CD4-positive, alpha-beta T cell treated with Interleukin-17A for 1 hour (primary cell): ENCODE data around the gene SKAP2.
A peak's percentile ranks its signal among the peaks of the same experiment; 100 is the strongest.

ENCODE experiments used
- DNase-seq: peaks from one replicate; pipeline ENCODE4 v3.0.0-alpha.2; 2020

The SKAP2 gene

GRCh38 chr7:26691406-26691805 lies 173.0 kb downstream of the SKAP2 start:
- no peak for DNase-seq

GRCh38 chr7:26690135-26690805 lies 174.1 kb downstream of the SKAP2 start:
- DNase-seq: no peak

- DNase-seq: no peak
Observed at GRCh38 chr7:26688936-26689506, 175.4 kb downstream of the SKAP2 start.

- DNase-seq: no peak
Observed at GRCh38 chr7:26688388-26688787, 176.0 kb downstream of the SKAP2 start.

GRCh38 chr7:26687032-26687431 lies 177.4 kb downstream of the SKAP2 start:
- no peak for DNase-seq

- peak; percentile 57 for DNase-seq
Observed at GRCh38 chr7:26686448-26686981, 177.9 kb downstream of the SKAP2 start.

GRCh38 chr7:26685606-26686005 lies 178.8 kb downstream of the SKAP2 start:
- no peak for DNase-seq

- no peak for DNase-seq
Observed at GRCh38 chr7:26684447-26684846, 179.9 kb downstream of the SKAP2 start.

- no peak for DNase-seq
Observed at GRCh38 chr7:26683277-26683676, 181.1 kb downstream of the SKAP2 start.

GRCh38 chr7:26681819-26682418 lies 182.5 kb downstream of the SKAP2 start:
- DNase-seq: peak; percentile 45

- DNase-seq: no peak
Observed at GRCh38 chr7:26680587-26680986, 183.8 kb downstream of the SKAP2 start.

GRCh38 chr7:26675143-26675887 lies 189.1 kb downstream of the SKAP2 start:
- DNase-seq: no peak

GRCh38 chr7:26673858-26674257 lies 190.5 kb downstream of the SKAP2 start:
- no peak for DNase-seq

- no peak for DNase-seq
Observed at GRCh38 chr7:26673271-26673670, 191.1 kb downstream of the SKAP2 start.

GRCh38 chr7:26670841-26671240 lies 193.5 kb downstream of the SKAP2 start:
- DNase-seq: no peak

GRCh38 chr7:26670290-26670689 lies 194.1 kb downstream of the SKAP2 start:
- no peak for DNase-seq

GRCh38 chr7:26668821-26669220 lies 195.6 kb downstream of the SKAP2 start:
- DNase-seq: no peak

GRCh38 chr7:26667514-26668133 lies 196.8 kb downstream of the SKAP2 start:
- DNase-seq: peak; percentile 73

GRCh38 chr7:26664735-26665416 lies 199.5 kb downstream of the SKAP2 start:
- peak; percentile 45 for DNase-seq

- DNase-seq: no peak
Observed at GRCh38 chr7:26664274-26664673, 200.1 kb downstream of the SKAP2 start.

GRCh38 chr7:26663874-26664273 lies 200.5 kb downstream of the SKAP2 start:
- DNase-seq: no peak

- no peak for DNase-seq
Observed at GRCh38 chr7:26662646-26663045, 201.7 kb downstream of the SKAP2 start.
